Natural killer cell treated with Interleukin-12 subunit alpha and Interleukin-12 subunit beta and Interleukin-15 and Interleukin-18, amount 100 ng/mL, for 72 hours (primary cell): ENCODE results near the gene CYTL1. TPM values are rescaled to one million over a fixed set of nuclear protein-coding genes. Genes with fewer than 3 reads are reported as not detected.
"Not testable (repeated sequence)": the region's sequence is repeated elsewhere in the genome, so short reads cannot be mapped to it uniquely, and the experiment has no call there.

Experiments used
- ATAC-seq, 2 donors: fragments of 150-1000 bp; cut with Tn5 transposase in 1 of 2; sonication (Bioruptor Pico), chemical (Tn5 transposase) in 1 of 2; 2 replicates each; pipeline ENCODE4 v1.10.0; 2021
- DNase-seq: peaks from one replicate; pipeline ENCODE4 v3.0.0; 2022; ENCODE audit warnings: low spot score
- H3K27ac Mint-ChIP-seq, 2 donors: 1 replicate in 1 of 2; 2 replicates in 1 of 2; pipeline ENCODE4 v1.8.0; 2022; ENCODE audit warnings: mixed read lengths in 2 of 2, mild to moderate bottlenecking in 1 of 2, moderate library complexity in 1 of 2
- H3K27me3 Mint-ChIP-seq, 2 donors: 1 replicate in 1 of 2; 2 replicates in 1 of 2; pipeline ENCODE4 v1.8.0; 2022; ENCODE audit warnings: mixed read lengths in 2 of 2
- H3K36me3 Mint-ChIP-seq: one replicate; pipeline ENCODE4 v1.8.0; 2022; ENCODE audit warnings: mixed read lengths
- H3K4me1 Mint-ChIP-seq, 2 donors: 1 replicate in 1 of 2; 2 replicates in 1 of 2; pipeline ENCODE4 v1.8.0; 2022; ENCODE audit warnings: low read depth in 2 of 2, mixed read lengths in 2 of 2, mild to moderate bottlenecking in 1 of 2
- H3K4me3 Mint-ChIP-seq: one replicate; pipeline ENCODE4 v1.8.0; 2022; ENCODE audit warnings: mixed read lengths
- H3K9me3 Mint-ChIP-seq: 2 replicates; pipeline ENCODE4 v1.8.0; 2022; ENCODE audit warnings: mixed read lengths
- total RNA-seq, 2 donors: library from RNA; stranded (reverse); gene quantifications; one replicate each; pipeline ENCODE4 v1.2.3, GENCODE V29; 2022

Gene CYTL1
- total RNA-seq, 2 donors from 2014 or later = not detected

DNA sequence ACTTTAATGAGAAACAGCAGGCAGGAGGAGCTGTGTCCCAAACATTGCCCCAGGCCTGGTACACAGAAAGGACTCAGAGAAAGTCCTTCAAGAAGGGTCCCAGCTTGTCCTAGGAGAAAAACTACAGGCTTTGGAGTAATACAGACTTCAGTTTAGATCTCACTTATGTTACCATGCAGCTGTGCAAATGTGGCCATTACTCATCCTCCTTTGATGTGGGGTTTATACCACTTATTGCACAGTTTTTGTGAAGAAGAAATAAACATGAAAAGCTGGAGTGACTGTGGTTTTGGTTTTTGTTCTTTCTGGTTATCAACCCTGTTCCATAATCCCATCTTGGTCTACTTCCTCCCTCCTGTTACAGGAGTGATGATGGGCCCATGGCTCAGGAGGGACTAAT, 8.1 kb upstream of the CYTL1 start:
- Mint-ChIP-seq H3K9me3 (no peaks in the 10 kb centered on the region), H3K4me3 (no peak overlapping the region), H3K36me3 (no peaks in the 10 kb centered on the region), H3K27ac (no peak overlapping the region), H3K4me1 (no peaks in the 10 kb centered on the region), H3K27me3 (peaks cover 9 to 10% of the 10 kb centered on the region in 2 donors)
- DNase-seq = no peak
- no peak for ATAC-seq

- Mint-ChIP-seq H3K27ac (no peak overlapping the region), H3K27me3 (peaks cover 9 to 10% of the 10 kb centered on the region in 2 donors), H3K9me3 (no peaks in the 10 kb centered on the region), H3K4me1 (no peaks in the 10 kb centered on the region), H3K4me3 (no peak overlapping the region), H3K36me3 (no peaks in the 10 kb centered on the region)
- ATAC-seq (no peak), DNase-seq (no peak)
Measured at GRCh38 chr4:5026371-5026770, 7.1 kb upstream of the CYTL1 start.

GRCh38 chr4:5024673-5025072, 5.4 kb upstream of the CYTL1 start:
- Mint-ChIP-seq H3K27ac (no peak overlapping the region), H3K36me3 (no peaks in the 10 kb centered on the region), H3K4me3 (no peak overlapping the region), H3K27me3 (peaks cover 2 to 4% of the 10 kb centered on the region in 2 donors), H3K4me1 (no peaks in the 10 kb centered on the region), H3K9me3 (no peaks in the 10 kb centered on the region)
- DNase-seq (no peak), ATAC-seq (no peak)

DNA sequence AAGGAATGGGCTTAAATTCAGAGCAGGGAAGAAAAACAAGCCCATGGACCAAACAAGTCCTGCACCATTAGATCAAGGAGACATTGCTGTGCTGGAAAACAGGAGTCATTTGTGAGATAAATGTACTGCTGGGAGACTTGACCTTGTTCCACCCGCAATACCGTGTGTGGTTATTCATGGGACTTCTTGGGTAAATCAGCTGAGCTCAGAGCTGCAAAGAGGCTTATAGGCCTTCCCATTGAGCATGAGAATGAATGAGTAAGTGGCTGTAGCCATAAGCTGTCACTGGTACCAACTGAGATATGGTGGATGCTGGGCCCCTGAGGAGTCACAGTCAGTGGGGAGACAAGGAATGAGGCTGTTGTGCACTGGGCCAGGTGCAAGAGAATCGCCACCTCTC, 2.3 kb upstream of the CYTL1 start:
- DNase-seq (no peak), ATAC-seq (no peak)
- no peak overlapping the region for H3K4me3 Mint-ChIP-seq
- H3K36me3 Mint-ChIP-seq = no peaks in the 10 kb centered on the region
- H3K27me3 Mint-ChIP-seq = peaks cover 4 to 10% of the 10 kb centered on the region in 2 donors
- no peak overlapping the region for H3K27ac Mint-ChIP-seq
- H3K4me1 Mint-ChIP-seq = peaks cover 0 to 6% of the 10 kb centered on the region in 2 donors
- no peaks in the 10 kb centered on the region for H3K9me3 Mint-ChIP-seq

- Mint-ChIP-seq H3K9me3 (no peaks in the 10 kb centered on the region), H3K4me3 (no peak overlapping the region), H3K36me3 (no peaks in the 10 kb centered on the region), H3K27ac (no peak overlapping the region), H3K4me1 (peaks cover 0 to 6% of the 10 kb centered on the region in 2 donors), H3K27me3 (peaks cover 5 to 13% of the 10 kb centered on the region in 2 donors)
- DNase-seq (no peak), ATAC-seq (no peak)
Measured at GRCh38 chr4:5020341-5020740, 1.1 kb upstream of the CYTL1 start.

- peaks cover 4 to 16% of the 10 kb centered on the region in 2 donors for H3K27me3 Mint-ChIP-seq
- H3K36me3 Mint-ChIP-seq = no peaks in the 10 kb centered on the region
- H3K9me3 Mint-ChIP-seq = no peaks in the 10 kb centered on the region
- H3K4me1 Mint-ChIP-seq = peaks cover 0 to 6% of the 10 kb centered on the region in 2 donors
- no peak overlapping the region for H3K4me3 Mint-ChIP-seq
- no peak overlapping the region for H3K27ac Mint-ChIP-seq
- no peak for ATAC-seq
- no peak for DNase-seq
Measured at GRCh38 chr4:5019796-5020195, 538 bp upstream of the CYTL1 start.

GRCh38 chr4:5018603-5019002, 655 bp downstream of the CYTL1 start:
- Mint-ChIP-seq H3K4me1 (peaks cover 0 to 6% of the 10 kb centered on the region in 2 donors), H3K27ac (no peak overlapping the region), H3K9me3 (no peaks in the 10 kb centered on the region), H3K27me3 (peaks cover 8 to 22% of the 10 kb centered on the region in 2 donors), H3K4me3 (no peak overlapping the region), H3K36me3 (no peaks in the 10 kb centered on the region)
- no peak for ATAC-seq
- no peak for DNase-seq

DNA sequence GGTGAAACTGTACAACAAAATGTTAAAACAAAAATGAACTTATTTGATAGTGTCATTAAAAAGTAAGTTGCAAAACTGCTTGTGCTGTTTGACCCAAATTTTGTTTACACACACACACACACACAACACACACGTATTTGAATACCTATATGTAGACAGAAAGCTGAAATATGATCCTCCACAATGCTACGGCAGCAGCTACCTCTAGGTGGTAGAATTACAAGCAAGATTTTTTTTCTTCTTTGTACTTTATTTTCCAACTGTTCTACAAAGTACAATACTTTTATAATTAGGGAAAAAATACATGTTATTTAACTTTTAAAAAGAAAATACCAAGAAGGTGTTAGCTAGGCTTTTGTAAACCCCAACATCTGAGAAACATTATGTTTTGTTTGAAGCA, 1.2 kb downstream of the CYTL1 start:
- H3K4me3 Mint-ChIP-seq = no peak overlapping the region
- no peak overlapping the region for H3K27ac Mint-ChIP-seq
- peaks cover 8 to 27% of the 10 kb centered on the region in 2 donors for H3K27me3 Mint-ChIP-seq
- DNase-seq = no peak
- H3K4me1 Mint-ChIP-seq = peaks cover 0 to 6% of the 10 kb centered on the region in 2 donors
- no peaks in the 10 kb centered on the region for H3K9me3 Mint-ChIP-seq
- no peaks in the 10 kb centered on the region for H3K36me3 Mint-ChIP-seq
- ATAC-seq = no peak

GRCh38 chr4:5014007-5014682, 5.1 kb downstream of the CYTL1 start:
- H3K36me3 Mint-ChIP-seq = no peaks in the 10 kb centered on the region
- peaks cover 19 to 44% of the 10 kb centered on the region in 2 donors for H3K27me3 Mint-ChIP-seq

DNA sequence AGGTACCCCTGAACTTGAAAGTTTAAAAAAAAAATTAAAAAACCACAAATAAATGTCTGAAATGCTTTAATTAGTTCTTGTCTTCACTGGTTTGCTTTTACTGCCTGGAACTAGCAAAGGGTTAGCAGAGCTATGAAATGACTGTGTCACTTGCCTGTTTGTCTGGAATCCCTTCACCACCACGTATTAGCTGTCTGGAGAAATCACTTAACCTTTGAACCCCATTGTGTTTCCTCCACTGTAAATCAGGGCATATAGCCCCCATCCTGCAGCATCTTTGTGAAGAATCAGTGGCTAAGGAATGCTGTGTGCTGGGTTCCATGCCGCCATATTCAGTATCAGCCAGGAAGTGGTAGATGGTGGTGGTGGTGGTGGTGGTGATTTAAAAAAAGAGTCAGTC, 6.3 kb downstream of the CYTL1 start:
- H3K36me3 Mint-ChIP-seq = no peaks in the 10 kb centered on the region

More at GRCh38 chr4:5014007-5014682, 5.1 kb downstream of the CYTL1 start:
- Mint-ChIP-seq H3K9me3 (no peaks in the 10 kb centered on the region), H3K4me3 (no peak overlapping the region), H3K4me1 (peaks cover 0 to 2% of the 10 kb centered on the region in 2 donors), H3K27ac (no peak overlapping the region)
- ATAC-seq = no peak
- no peak for DNase-seq

GRCh38 chr4:5012244-5012898, 6.9 kb downstream of the CYTL1 start:
- DNase-seq (no peak), ATAC-seq (no peak)
- H3K4me3 Mint-ChIP-seq = no peak overlapping the region

More for the DNA sequence above, 6.3 kb downstream of the CYTL1 start:
- no peaks in the 10 kb centered on the region for H3K9me3 Mint-ChIP-seq
- H3K4me1 Mint-ChIP-seq = no peaks in the 10 kb centered on the region
- ATAC-seq = no peak
- no peak overlapping the region for H3K4me3 Mint-ChIP-seq
- H3K27me3 Mint-ChIP-seq = peaks cover 26 to 46% of the 10 kb centered on the region in 2 donors
- no peak for DNase-seq
- H3K27ac Mint-ChIP-seq = no peak overlapping the region

GRCh38 chr4:5010984-5011383, 8.3 kb downstream of the CYTL1 start:
- Mint-ChIP-seq H3K9me3 (no peaks in the 10 kb centered on the region), H3K4me3 (no peak overlapping the region), H3K27me3 (peaks cover 33 to 54% of the 10 kb centered on the region in 2 donors), H3K4me1 (no peaks in the 10 kb centered on the region), H3K36me3 (no peaks in the 10 kb centered on the region), H3K27ac (no peak overlapping the region)
- ATAC-seq (no peak), DNase-seq (no peak)

More at GRCh38 chr4:5012244-5012898, 6.9 kb downstream of the CYTL1 start:
- H3K27me3 Mint-ChIP-seq = peaks cover 29 to 43% of the 10 kb centered on the region in 2 donors
- no peaks in the 10 kb centered on the region for H3K36me3 Mint-ChIP-seq
- H3K9me3 Mint-ChIP-seq = no peaks in the 10 kb centered on the region
- H3K27ac Mint-ChIP-seq = no peak overlapping the region
- no peaks in the 10 kb centered on the region for H3K4me1 Mint-ChIP-seq

DNA sequence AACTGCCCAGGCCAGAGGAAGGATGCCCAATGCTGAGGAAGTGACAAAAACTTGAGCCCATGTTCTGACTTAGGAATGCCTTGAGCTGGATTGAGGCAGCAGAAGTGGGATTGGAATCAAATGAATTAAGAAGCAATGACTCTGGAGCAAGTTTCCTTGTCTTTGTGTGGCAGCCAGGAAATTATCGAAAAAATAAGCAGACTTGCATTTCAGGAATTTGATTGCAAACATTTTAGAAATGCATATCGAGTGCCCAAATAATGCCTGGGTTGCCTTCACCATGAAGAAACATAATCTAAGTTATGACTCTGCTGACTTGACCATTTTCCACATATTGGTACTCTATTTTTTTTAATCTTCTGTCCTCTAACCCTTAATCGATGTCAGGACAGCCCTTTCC, 9.5 kb downstream of the CYTL1 start:
- Mint-ChIP-seq H3K27ac (no peak overlapping the region), H3K4me1 (no peaks in the 10 kb centered on the region), H3K27me3 (peaks cover 34 to 54% of the 10 kb centered on the region in 2 donors), H3K36me3 (no peaks in the 10 kb centered on the region), H3K9me3 (no peaks in the 10 kb centered on the region), H3K4me3 (no peak overlapping the region)
- DNase-seq (no peak), ATAC-seq (no peak)

- not testable (repeated sequence) for H3K4me3 Mint-ChIP-seq, H3K27ac Mint-ChIP-seq, H3K36me3 Mint-ChIP-seq, H3K4me1 Mint-ChIP-seq, DNase-seq, H3K9me3 Mint-ChIP-seq, ATAC-seq
- peaks cover 44 to 55% of the 10 kb centered on the region in 2 donors for H3K27me3 Mint-ChIP-seq
Measured at GRCh38 chr4:5006932-5007331, 12.3 kb downstream of the CYTL1 start.
